Upper lobe of left lung (tissue), 6 donors: ENCODE measurements around the gene NRXN3. TPM values are rescaled to one million over a fixed set of nuclear protein-coding genes. Genes with fewer than 3 reads are reported as not detected.
"Not testable (repeated sequence)": the region's sequence is repeated elsewhere in the genome, so short reads cannot be mapped to it uniquely, and the experiment has no call there.

ENCODE experiments used
- ATAC-seq, 2 donors: fragments of 200-7000 bp; cut with Tn5 transposase; one replicate each; pipeline ENCODE4 v1.9.1; 2022; ENCODE audit warnings: mild to moderate bottlenecking in 2 of 2, moderate library complexity in 2 of 2; ENCODE audit not compliant: low FRiP score in 2 of 2
- DNase-seq, 2 donors: peaks; one replicate each; pipeline ENCODE4 v3.0.0-alpha.2; 2019 to 2020
- H3K27ac ChIP-seq, 4 donors: fragments of 200-600 bp; sonication (generic); one replicate each; pipeline ENCODE4 v1.5.1; 2016 to 2019
- H3K27me3 ChIP-seq, 4 donors: fragments of 200-600 bp; sonication (generic); one replicate each; pipeline ENCODE4 v1.5.1; 2017 to 2019
- H3K36me3 ChIP-seq, 4 donors: fragments of 200-600 bp; sonication (generic); one replicate each; pipeline ENCODE4 v1.5.1; 2016 to 2019
- H3K4me1 ChIP-seq, 4 donors: fragments of 200-600 bp; sonication (generic); one replicate each; pipeline ENCODE4 v1.5.1; 2018 to 2019
- H3K4me3 ChIP-seq, 4 donors: fragments of 200-600 bp; sonication (generic); one replicate each; pipeline ENCODE4 v1.5.1; 2017 to 2019; ENCODE audit warnings: mild to moderate bottlenecking in 2 of 4, moderate library complexity in 1 of 4
- H3K9me3 ChIP-seq, 4 donors: fragments of 200-600 bp; sonication (generic); one replicate each; pipeline ENCODE4 v1.5.1; 2018 to 2019
- CTCF ChIP-seq, 6 experiments: fragments of 450-650 bp in 4 of 6; fragments of 200-600 bp in 2 of 6; sonication (generic) in 2 of 6; IDR thresholded peaks; one replicate each; pipeline ENCODE4 v1.5.1; 2016 to 2019; ENCODE audit warnings: antibody characterized with exemption in 6 of 6
- EP300 ChIP-seq, 4 donors: sonication (generic); formaldehyde crosslinking; IDR thresholded peaks; one replicate each; pipeline ENCODE4 v1.5.1; 2017; ENCODE audit warnings: antibody characterized with exemption in 4 of 4, control low read depth in 2 of 4
- POLR2A ChIP-seq, 4 donors: fragments of 450-650 bp; IDR thresholded peaks; one replicate each; pipeline ENCODE4 v1.5.1; 2016 to 2017; ENCODE audit warnings: antibody characterized with exemption in 4 of 4, mild to moderate bottlenecking in 2 of 4
- POLR2AphosphoS5 ChIP-seq, 2 donors: sonication (generic); formaldehyde crosslinking; IDR thresholded peaks; one replicate each; pipeline ENCODE4 v1.5.1; 2017; ENCODE audit warnings: antibody characterized with exemption in 2 of 2
- WGBS, 2 donors: methylation state at CpG; one replicate each; pipeline ENCODE4 v1.1.5; 2017 to 2018; 5-methylcytosine and 5-hydroxymethylcytosine counted together
- total RNA-seq, 6 donors: library from RNA; depleted of rRNA in 4 of 6; stranded (reverse); fragments of >200 nt in 4 of 6; gene quantifications; one replicate each; pipeline versions ENCODE4 v1.1.0 to v1.2.1, GENCODE V29; 2016 to 2021
- donor health status: DM: no; HTN: no; CAD: no; lungs with moderate emphysema.
- donor health status: DM: no; HTN: yes; CAD: no; lungs with severe emphysema.

The NRXN3 gene
- total RNA-seq, 6 donors from 2014 or later, result 4.4 to 14.9 (median 7.2) TPM

GRCh38 chr14:79767251-79767650 lies 1597.1 kb downstream of the NRXN3 start:
- Histone ChIP-seq H3K4me3 (no peak overlapping the region), H3K27me3 (no peaks in the 10 kb centered on the region), H3K27ac (no peak overlapping the region), H3K9me3 (no peaks in the 10 kb centered on the region), H3K36me3 (no peaks in the 10 kb centered on the region), H3K4me1 (no peaks in the 10 kb centered on the region)
- ATAC-seq (no peak), DNase-seq (no peak)
- TF ChIP-seq EP300 (IDR thresholded peaks at IDR 0.05) (no peak), POLR2A (IDR thresholded peaks at IDR 0.05) (no peak), CTCF (IDR thresholded peaks at IDR 0.05) (no peak), POLR2AphosphoS5 (IDR thresholded peaks at IDR 0.05) (no peak)
- WGBS, 2 donors, result 69 to 76% methylated on average over 1 of the region's 1 CpG

- not testable (repeated sequence) for H3K4me3 ChIP-seq
- peak in 1 of 2 donors; percentile 19 for DNase-seq
These were observed 1597.5 kb downstream of the NRXN3 start for GRCh38 chr14:79767721-79768120.

GRCh38 chr14:79781882-79782281 lies 1611.7 kb downstream of the NRXN3 start:
- ATAC-seq (no peak), DNase-seq (no peak)
- 46 to 57% methylated on average over 2 of the region's 2 CpGs for WGBS, 2 donors
- Histone ChIP-seq H3K4me3 (no peak overlapping the region), H3K36me3 (no peaks in the 10 kb centered on the region), H3K27me3 (no peaks in the 10 kb centered on the region), H3K27ac (no peak overlapping the region), H3K4me1 (no peaks in the 10 kb centered on the region), H3K9me3 (no peaks in the 10 kb centered on the region)
- no peak for TF ChIP-seq POLR2AphosphoS5 (IDR thresholded peaks at IDR 0.05)
- TF ChIP-seq POLR2A (IDR thresholded peaks at IDR 0.05), result no peak
- TF ChIP-seq EP300 (IDR thresholded peaks at IDR 0.05), result no peak
- TF ChIP-seq CTCF (IDR thresholded peaks at IDR 0.05), result no peak

More at GRCh38 chr14:79767721-79768120, 1597.5 kb downstream of the NRXN3 start:
- H3K36me3 ChIP-seq, H3K9me3 ChIP-seq, H3K27me3 ChIP-seq, H3K27ac ChIP-seq, H3K4me1 ChIP-seq, ATAC-seq: not testable (repeated sequence)
- WGBS, 2 donors, result 95 to 99% methylated on average over 9 to 14 of the region's 14 CpGs

- ATAC-seq (no peak), DNase-seq (no peak)
- H3K36me3 ChIP-seq, result no peaks in the 10 kb centered on the region
- H3K27ac ChIP-seq, result no peak overlapping the region
- no peak for TF ChIP-seq POLR2A (IDR thresholded peaks at IDR 0.05)
- TF ChIP-seq EP300 (IDR thresholded peaks at IDR 0.05), result no peak
- TF ChIP-seq POLR2AphosphoS5 (IDR thresholded peaks at IDR 0.05), result no peak
- TF ChIP-seq CTCF (IDR thresholded peaks at IDR 0.05), result no peak
- WGBS, 2 donors, result 62 to 72% methylated on average over 4 of the region's 4 CpGs
- no peaks in the 10 kb centered on the region for H3K27me3 ChIP-seq
- H3K4me3 ChIP-seq, result no peak overlapping the region
- H3K9me3 ChIP-seq, result no peaks in the 10 kb centered on the region
- H3K4me1 ChIP-seq, result no peaks in the 10 kb centered on the region
These were observed 1612.9 kb downstream of the NRXN3 start for GRCh38 chr14:79783041-79783440.

- H3K4me3 ChIP-seq, result no peak overlapping the region
- DNase-seq (no peak), ATAC-seq (no peak)
- H3K4me1 ChIP-seq, result no peaks in the 10 kb centered on the region
- 89 to 95% methylated on average over 3 of the region's 3 CpGs for WGBS, 2 donors
- H3K27ac ChIP-seq, result no peak overlapping the region
- no peaks in the 10 kb centered on the region for H3K9me3 ChIP-seq
- TF ChIP-seq POLR2A (IDR thresholded peaks at IDR 0.05) (no peak), POLR2AphosphoS5 (IDR thresholded peaks at IDR 0.05) (no peak), EP300 (IDR thresholded peaks at IDR 0.05) (no peak), CTCF (IDR thresholded peaks at IDR 0.05) (no peak)
- no peaks in the 10 kb centered on the region for H3K36me3 ChIP-seq
- H3K27me3 ChIP-seq, result no peaks in the 10 kb centered on the region
These were observed 1616.3 kb downstream of the NRXN3 start for GRCh38 chr14:79786522-79786921.
